ENCODE data around the gene ZNF835.

- no peak for TF ChIP-seq NR2C1 (IDR thresholded peaks at IDR 0.05)
- TF ChIP-seq NFIC (IDR thresholded peaks at IDR 0.05; ENCODE audit: low read depth, low read length) = no peak
- no peak for TF ChIP-seq EP300 (IDR thresholded peaks at IDR 0.05; ENCODE audit: borderline replicate concordance in 1 of 2, control insufficient read depth in 1 of 2, low read depth in 2 of 2, low read length in 2 of 2)
- no peak for TF ChIP-seq SREBF1 (IDR thresholded peaks at IDR 0.05; ENCODE audit: low read length)
- no peak for TF ChIP-seq LARP7 (IDR thresholded peaks at IDR 0.05)
- no peak for TF ChIP-seq HCFC1 (IDR thresholded peaks at IDR 0.05; ENCODE audit: low read length)
- no peak for TF ChIP-seq CHD1 (IDR thresholded peaks at IDR 0.05; ENCODE audit: low read depth, low read length)
- TF ChIP-seq POLR2A (IDR thresholded peaks at IDR 0.05; ENCODE audit: low read depth, low read length) = no peak
- no peak for TF ChIP-seq ZNF622 (IDR thresholded peaks at IDR 0.05)
- TF ChIP-seq EZH2 (IDR thresholded peaks at IDR 0.05; ENCODE audit: borderline replicate concordance, control insufficient read depth, low read depth, low read length) = no peak
- TF ChIP-seq JUND (IDR thresholded peaks at IDR 0.05; ENCODE audit: low read depth, low read length) = no peak
- no peak for TF ChIP-seq ZNF384 (IDR thresholded peaks at IDR 0.05; ENCODE audit: borderline replicate concordance, low read depth, low read length)
These were observed 11.6 kb upstream of the ZNF835 start for GRCh38 chr19:56683116-56683515.

Measured in GM12878 (cell line).